ENCODE measurements around the gene VPS16. TPM values are rescaled to one million over a fixed set of nuclear protein-coding genes. Genes with fewer than 3 reads are reported as not detected.

Gene VPS16
- total and polyA plus RNA-seq, 2 of the 8 experiments (the other 6 are each of a cell fraction or from before 2014, with no cell fraction given): 23.8 to 25.9 TPM

DNA sequence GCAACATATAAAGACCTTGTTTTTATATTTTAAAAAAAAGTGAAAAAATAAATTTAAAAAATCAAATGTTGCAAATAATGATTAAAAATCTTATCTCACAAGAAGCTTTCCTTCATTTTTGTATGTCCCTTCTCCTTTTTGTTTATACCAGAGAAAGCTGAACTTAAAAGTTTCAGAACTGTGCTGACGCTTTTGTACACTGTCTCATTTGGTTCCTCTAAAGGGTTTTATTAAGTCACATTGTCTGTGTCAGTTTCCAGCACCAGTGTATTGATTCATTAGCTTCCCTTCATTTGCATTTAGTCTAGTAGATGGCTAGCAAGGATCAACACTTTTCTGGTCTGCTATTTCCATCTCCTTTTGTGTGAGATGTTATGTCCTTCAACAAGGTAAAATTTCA is 6.8 kb upstream of the VPS16 start:
- H3K4ac ChIP-seq (replicated peaks; ENCODE audit: insufficient read length, low read depth, low read length): no peak overlapping the region
- H3K36me3 ChIP-seq (ENCODE audit: control insufficient read depth in 2 of 4, insufficient read depth in 4 of 4, low read length in 3 of 4): no peaks in the 10 kb centered on the region
- no peak overlapping the region for H3K27ac ChIP-seq (ENCODE audit: low read depth, low read length)
- H3K79me1 ChIP-seq (ENCODE audit: low read depth, low read length): no peaks in the 10 kb centered on the region
- H2BK15ac ChIP-seq (ENCODE audit: low read length): no peak overlapping the region
- no peaks in the 10 kb centered on the region for H3K79me2 ChIP-seq (ENCODE audit: control insufficient read depth in 1 of 2, insufficient read depth in 2 of 2, low read length in 2 of 2)
- no peak overlapping the region for H3K18ac ChIP-seq (ENCODE audit: extremely low read depth, low read length)
- no peak overlapping the region for H2BK12ac ChIP-seq (ENCODE audit: low read depth, low read length)
- FAIRE-seq (no peak), DNase-seq (ENCODE audit: low read depth in 1 of 2, low spot score in 2 of 2) (no peak)
- H2BK120ac ChIP-seq (replicated peaks; ENCODE audit: low read depth, low read length): no peak overlapping the region
- H3K4me3 ChIP-seq (ENCODE audit: extremely low read depth in 1 of 4, insufficient read depth in 2 of 4, low read depth in 3 of 4, low read length in 4 of 4): no peak overlapping the region
- no peak overlapping the region for H2BK5ac ChIP-seq (ENCODE audit: low read depth, low read length)
- no peak overlapping the region for H3K9ac ChIP-seq (replicated peaks in 1 of 4; ENCODE audit: extremely low read depth in 1 of 4, low read depth in 3 of 4, low read length in 3 of 4)
- no peak overlapping the region for H2AFZ ChIP-seq (ENCODE audit: low read length)
- H3K23ac ChIP-seq (ENCODE audit: insufficient read length): no peak overlapping the region
- POLR2A ChIA-PET (ENCODE audit: partially characterized antibody): interaction anchor here (2.3 kb wide), 1 partner anchor 12 kb away, joined by 6 read pairs; no protein-coding TSS in a partner anchor
- H3K4me1 ChIP-seq (replicated peaks in 1 of 4; ENCODE audit: control insufficient read depth in 3 of 4, insufficient read depth in 4 of 4, low read length in 3 of 4): no peaks in the 10 kb centered on the region; a peak in 1 of 7 replicates
- peaks cover 0 to 2% of the 10 kb centered on the region in 2 experiments for H4K20me1 ChIP-seq (replicated peaks in 1 of 2; ENCODE audit: control insufficient read depth in 1 of 2, insufficient read depth in 2 of 2, low read length in 2 of 2)
- 86% methylated on average over 1 of the region's 1 CpG; no CpG with 5 or more reads in 1 of the 2 experiments for WGBS, 2 experiments (ENCODE audit: extremely low coverage in 1 of 2, insufficient coverage in 1 of 2, insufficient read length in 1 of 2, insufficient replicate concordance in 2 of 2, low coverage in 1 of 2, low lambda C conversion rate in 2 of 2, missing lambda C conversion rate in 1 of 2)
- H3K56ac ChIP-seq (replicated peaks; ENCODE audit: insufficient read length, low read depth, low read length): no peak overlapping the region
- peaks cover 0 to 5% (median 5%) of the 10 kb centered on the region in 4 experiments; a peak in 3 of 7 replicates for H3K27me3 ChIP-seq (replicated peaks in 1 of 4; ENCODE audit: control insufficient read depth in 3 of 4, extremely low read depth in 1 of 4, insufficient read depth in 3 of 4, low read length in 3 of 4)
- no peak overlapping the region for H4K5ac ChIP-seq (ENCODE audit: insufficient read length, low read depth, low read length)
- no peaks in the 10 kb centered on the region for H3K9me3 ChIP-seq (ENCODE audit: insufficient read depth in 2 of 2, low read depth in 1 of 2, low read length in 1 of 2)
- CTCF ChIA-PET (ENCODE audit: partially characterized antibody): no interaction called here
- H2AK5ac ChIP-seq (ENCODE audit: low read depth, low read length): no peak overlapping the region
- no peaks in the 10 kb centered on the region for H3K23me2 ChIP-seq (ENCODE audit: low read depth, low read length)
- H2BK20ac ChIP-seq (ENCODE audit: low read length): no peak overlapping the region
- no peak overlapping the region for H4K91ac ChIP-seq (replicated peaks; ENCODE audit: insufficient read length, low read length)
- H3K14ac ChIP-seq (ENCODE audit: insufficient read length): no peak overlapping the region
- no peak overlapping the region for H3K4me2 ChIP-seq (ENCODE audit: insufficient read depth in 1 of 2, low read depth in 2 of 2, low read length in 2 of 2)
- no peak overlapping the region for H4K8ac ChIP-seq (ENCODE audit: extremely low read depth, insufficient read depth, low read length)
- TF ChIP-seq KDM1A (IDR thresholded peaks at IDR 0.05; ENCODE audit: borderline replicate concordance, low read length) (no peak), ASH2L (IDR thresholded peaks at IDR 0.05; ENCODE audit: low read length) (no peak), SIX5 (IDR thresholded peaks at IDR 0.05; ENCODE audit: low read depth, low read length) (no peak), KDM5A (IDR thresholded peaks at IDR 0.05; ENCODE audit: low read length) (no peak), RNF2 (IDR thresholded peaks at IDR 0.05; ENCODE audit: borderline replicate concordance, low read depth, low read length, missing control alignments, poor library complexity, severe bottlenecking) (no peak), CTBP2 (IDR thresholded peaks at IDR 0.05; ENCODE audit: borderline replicate concordance, insufficient read depth, insufficient read length, low read length) (no peak), BCL11A (IDR thresholded peaks at IDR 0.05; ENCODE audit: low read depth in 2 of 2, low read length in 2 of 2) (no peak), KDM4A (IDR thresholded peaks at IDR 0.05; ENCODE audit: low read depth, low read length, severe bottlenecking) (no peak), MAFK (IDR thresholded peaks at IDR 0.05; ENCODE audit: low read depth, low read length) (no peak), BRCA1 (IDR thresholded peaks at IDR 0.05; ENCODE audit: low read depth, low read length) (no peak), SRF (IDR thresholded peaks at IDR 0.05; ENCODE audit: low read depth, low read length) (no peak), ZNF274 (IDR thresholded peaks at IDR 0.05; ENCODE audit: borderline replicate concordance, extremely low read depth, low read length) (no peak), EGR1 (IDR thresholded peaks at IDR 0.05; ENCODE audit: borderline replicate concordance, low read depth, low read length) (no peak)
- TF ChIP-seq, protein P1, sequence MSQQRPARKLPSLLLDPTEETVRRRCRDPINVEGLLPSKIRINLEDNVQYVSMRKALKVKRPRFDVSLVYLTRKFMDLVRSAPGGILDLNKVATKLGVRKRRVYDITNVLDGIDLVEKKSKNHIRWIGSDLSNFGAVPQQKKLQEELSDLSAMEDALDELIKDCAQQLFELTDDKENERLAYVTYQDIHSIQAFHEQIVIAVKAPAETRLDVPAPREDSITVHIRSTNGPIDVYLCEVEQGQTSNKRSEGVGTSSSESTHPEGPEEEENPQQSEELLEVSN (IDR thresholded peaks at IDR 0.05): no peak
